CD4-positive, alpha-beta T cell treated with Interleukin-15 for 1 hour (primary cell): Measurements from ENCODE around the gene DENND1C.

Experiments
- DNase-seq: peaks from one replicate; pipeline ENCODE4 v3.0.0-alpha.2; 2020

DENND1C gene

GRCh38 chr19:6476155-6476895 is 5.3 kb downstream of the DENND1C start:
- peak; percentile 45 for DNase-seq

DNA sequence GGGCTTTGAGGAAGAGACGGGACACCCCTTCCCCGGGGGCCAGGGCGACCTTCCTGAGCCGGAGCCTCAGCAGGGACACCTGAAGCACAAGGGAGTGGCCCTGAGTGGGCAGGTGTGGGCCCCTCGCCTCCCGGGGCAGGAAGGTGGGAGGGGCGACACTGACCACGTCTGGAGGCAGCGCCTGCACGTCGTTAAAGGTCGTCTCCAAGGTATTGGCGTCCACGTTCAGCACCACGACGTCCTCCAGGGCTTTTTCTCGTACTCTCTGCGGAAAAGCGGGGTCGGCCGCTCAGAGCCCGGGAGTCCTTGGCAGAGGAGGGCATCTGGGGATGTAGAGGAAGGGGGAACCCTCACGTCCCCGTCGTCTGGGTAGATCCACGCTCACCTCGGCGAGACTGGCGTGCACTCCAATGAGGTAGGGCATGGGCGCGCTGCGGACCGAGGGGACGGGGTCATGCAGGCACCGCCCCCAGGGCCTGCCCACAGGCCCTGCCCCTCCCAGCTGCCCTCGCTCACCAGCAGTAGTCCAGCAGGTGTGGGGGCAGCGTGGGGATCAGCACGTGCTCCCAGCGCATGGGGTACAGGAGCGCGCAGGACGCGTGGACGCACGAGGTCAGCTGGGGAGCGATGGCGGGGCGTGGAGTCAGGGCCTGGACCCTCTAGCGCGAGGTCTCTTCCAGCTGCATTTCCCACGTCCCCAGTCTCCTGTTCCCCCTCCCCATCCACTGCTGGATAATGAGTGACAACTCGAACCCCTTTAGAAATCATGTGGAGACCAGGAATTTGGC is 6.1 kb downstream of the DENND1C start:
- DNase-seq: no peak

- DNase-seq: no peak
These were observed 7.9 kb downstream of the DENND1C start for GRCh38 chr19:6473647-6474046.

DNA sequence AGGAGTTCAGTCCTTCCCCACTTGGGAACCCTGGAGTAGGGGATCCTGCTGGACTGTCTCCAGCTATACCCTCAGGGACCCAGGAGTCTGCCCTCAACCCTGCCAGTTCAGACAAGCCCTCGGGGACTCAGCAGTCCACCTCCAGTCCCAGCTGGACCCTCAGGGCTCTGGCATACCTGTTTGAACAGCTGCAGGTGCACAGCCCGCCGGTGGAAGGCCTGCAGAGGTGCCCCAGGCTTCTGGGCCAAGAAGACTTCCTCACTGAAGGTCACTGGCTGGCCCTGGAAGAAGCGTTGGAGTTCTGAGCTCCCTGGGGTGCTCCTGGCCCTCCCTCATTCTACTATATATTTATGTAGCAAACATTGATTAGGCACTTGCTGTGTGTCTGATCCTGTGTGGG is 8.9 kb downstream of the DENND1C start:
- no peak for DNase-seq

GRCh38 chr19:6471076-6471475 is 10.5 kb downstream of the DENND1C start:
- DNase-seq: no peak

DNA sequence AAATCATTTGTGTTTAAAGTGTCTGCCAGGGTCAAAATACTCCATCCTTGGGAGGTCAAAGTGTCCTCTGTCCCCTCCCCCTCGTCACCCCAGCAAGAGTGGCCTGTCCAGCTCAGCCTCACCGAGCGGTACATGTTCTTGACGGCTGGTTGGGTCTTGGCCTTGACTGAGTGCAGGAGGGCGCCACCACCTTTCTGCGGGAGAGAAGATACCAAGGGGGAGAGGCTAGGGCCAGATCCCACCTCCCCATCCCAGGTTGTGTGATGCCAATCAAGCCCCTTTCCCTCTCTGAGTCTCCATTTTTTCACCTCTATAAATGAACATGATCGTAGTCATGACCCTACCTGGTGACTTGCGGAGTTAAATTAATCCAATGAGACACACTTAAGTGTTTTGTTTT is 11.4 kb downstream of the DENND1C start:
- no peak for DNase-seq

DNA sequence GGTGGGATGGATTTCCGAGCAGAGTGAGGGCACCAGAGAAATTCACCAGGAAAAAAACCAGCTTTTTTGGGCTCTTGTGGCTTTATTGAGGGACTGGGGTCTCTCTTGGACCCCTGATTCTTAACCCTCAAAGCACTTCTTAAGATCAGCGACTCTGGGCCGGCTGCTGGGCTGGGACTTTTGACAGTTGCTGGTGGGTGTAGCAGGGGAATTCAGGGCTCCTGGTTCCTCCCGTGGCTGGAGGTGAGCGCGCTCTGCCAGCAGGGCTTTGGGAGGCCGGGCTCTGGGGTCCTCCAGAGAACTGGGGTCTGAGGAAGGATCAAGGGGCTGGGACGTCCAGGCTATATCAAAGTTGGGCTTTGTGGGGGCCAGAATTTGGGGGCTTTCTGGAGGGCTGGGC is 14.2 kb downstream of the DENND1C start:
- DNase-seq: no peak

DNA sequence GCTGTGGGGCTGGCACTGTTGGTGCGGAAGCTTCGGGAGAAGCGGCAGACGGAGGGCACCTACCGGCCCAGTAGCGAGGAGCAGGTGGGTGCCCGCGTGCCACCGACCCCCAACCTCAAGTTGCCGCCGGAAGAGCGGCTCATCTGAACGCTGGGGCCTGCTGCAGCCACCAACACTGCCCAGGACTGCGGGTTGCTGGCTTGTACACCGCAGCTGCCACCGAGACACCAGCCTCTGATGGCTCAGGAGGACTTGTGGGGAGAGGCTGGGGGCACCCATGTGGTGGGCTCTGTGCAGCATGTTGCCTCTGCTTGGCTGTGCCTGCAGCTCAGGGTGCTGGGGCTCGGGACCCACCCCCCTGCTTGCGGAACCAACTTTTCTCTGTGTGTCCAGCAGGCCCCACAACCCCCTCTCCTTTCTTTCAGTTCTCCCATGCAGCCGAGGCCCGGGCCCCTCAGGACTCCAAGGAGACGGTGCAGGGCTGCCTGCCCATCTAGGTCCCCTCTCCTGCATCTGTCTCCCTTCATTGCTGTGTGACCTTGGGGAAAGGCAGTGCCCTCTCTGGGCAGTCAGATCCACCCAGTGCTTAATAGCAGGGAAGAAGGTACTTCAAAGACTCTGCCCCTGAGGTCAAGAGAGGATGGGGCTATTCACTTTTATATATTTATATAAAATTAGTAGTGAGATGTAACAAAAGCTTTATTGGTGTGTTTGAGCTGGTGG is 14.9 kb downstream of the DENND1C start:
- DNase-seq: no peak

DNA sequence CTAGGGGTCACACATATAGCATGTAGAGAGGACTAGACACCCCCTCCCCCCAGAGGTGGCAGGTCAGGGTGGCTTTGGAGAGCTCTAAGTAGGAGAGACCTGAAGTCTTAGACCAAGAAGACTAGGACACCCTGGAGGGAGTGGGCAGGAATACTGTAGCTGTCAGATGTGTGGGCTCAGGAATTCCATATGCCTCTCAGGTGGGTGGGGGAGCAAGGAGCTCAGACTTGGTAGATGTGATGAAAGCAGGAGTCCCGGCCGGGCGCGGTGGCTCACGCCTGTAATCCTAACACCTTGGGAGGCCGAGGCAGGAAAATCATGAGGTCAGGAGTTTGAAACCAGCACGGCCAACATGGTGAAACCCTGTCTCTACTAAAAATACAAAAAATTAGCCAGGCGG is 15.9 kb downstream of the DENND1C start:
- no peak for DNase-seq

GRCh38 chr19:6465006-6465405 is 16.6 kb downstream of the DENND1C start:
- no peak for DNase-seq

DNA sequence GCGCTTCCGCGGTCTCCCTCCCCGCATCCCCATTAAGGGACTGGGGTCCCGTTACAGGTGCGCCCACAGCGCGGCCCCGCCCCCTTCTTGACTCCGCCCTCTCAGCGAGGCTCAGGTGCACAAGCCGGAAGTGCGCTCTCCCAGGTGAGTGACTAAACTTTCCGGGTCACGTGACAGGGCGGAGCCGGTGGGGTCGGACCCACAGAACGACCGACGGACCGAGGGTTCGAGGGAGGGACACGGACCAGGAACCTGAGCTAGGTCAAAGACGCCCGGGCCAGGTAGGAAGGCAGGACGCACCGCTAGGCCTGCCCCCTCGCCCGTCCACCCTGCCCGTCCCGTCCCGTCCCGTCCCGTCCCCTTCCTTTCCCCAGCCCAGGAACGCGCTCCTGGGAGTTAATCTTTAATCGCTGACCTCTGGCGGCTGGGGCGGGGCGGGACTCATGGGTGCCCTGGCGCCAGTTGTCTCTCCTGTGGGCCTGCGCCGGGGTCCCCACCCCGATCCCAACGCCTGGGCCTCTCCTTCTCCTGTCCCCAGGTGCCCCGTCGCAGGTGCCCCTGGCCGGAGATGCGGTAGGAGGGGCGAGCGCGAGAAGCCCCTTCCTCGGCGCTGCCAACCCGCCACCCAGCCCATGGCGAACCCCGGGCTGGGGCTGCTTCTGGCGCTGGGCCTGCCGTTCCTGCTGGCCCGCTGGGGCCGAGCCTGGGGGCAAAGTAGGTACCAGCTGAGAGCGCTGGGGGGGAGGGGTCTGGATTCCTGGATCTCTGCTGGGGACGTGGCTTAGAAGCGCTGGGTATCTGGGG is 17.3 kb downstream of the DENND1C start, which contains the start of gene CRB3:
Gene CRB3, plus strand, starts transcription at position 202 of the 804 bp plus-strand sequence. Its CDS starts 431 bp downstream, at position 633.
- peak; percentile 65 for DNase-seq

DNA sequence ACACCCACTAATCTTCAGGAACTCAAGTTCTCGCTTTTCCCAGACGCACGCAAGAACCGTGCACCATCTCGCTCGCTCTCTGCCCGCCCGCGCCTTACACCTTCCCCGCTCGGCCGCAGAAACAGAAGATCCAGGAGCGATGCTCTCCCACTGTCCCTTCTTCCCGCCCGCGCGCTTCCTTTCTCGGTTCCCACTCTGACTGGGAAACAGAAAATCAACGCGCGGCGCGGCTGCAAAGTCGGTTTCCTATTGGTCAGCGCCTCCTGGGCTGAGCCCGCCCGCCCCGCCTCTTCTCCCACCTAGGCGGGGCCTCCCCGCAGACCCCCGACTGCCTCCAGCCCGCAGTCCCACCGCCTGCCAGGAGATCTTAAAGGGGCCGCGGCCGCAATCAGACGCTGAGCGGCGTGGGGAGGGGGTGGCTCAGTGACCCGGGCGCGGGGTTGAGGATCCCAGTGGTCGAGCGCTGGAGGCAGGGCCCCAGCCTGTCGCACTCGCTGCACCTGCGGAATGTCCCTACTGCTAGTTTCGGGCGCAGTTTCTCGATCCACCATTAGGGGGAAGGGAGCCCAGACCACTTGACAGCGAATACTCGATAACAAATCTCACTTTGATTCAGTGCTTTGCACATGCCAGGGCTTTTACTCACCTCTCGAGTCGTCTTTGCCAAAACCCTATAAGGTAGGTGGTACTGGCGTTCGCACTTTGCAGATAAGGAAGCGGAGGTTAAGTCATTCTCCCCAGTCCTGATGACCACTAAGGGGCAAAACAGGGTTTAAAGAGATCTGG is 21.3 kb downstream of the DENND1C start:
- peak; percentile 94 for DNase-seq

DNA sequence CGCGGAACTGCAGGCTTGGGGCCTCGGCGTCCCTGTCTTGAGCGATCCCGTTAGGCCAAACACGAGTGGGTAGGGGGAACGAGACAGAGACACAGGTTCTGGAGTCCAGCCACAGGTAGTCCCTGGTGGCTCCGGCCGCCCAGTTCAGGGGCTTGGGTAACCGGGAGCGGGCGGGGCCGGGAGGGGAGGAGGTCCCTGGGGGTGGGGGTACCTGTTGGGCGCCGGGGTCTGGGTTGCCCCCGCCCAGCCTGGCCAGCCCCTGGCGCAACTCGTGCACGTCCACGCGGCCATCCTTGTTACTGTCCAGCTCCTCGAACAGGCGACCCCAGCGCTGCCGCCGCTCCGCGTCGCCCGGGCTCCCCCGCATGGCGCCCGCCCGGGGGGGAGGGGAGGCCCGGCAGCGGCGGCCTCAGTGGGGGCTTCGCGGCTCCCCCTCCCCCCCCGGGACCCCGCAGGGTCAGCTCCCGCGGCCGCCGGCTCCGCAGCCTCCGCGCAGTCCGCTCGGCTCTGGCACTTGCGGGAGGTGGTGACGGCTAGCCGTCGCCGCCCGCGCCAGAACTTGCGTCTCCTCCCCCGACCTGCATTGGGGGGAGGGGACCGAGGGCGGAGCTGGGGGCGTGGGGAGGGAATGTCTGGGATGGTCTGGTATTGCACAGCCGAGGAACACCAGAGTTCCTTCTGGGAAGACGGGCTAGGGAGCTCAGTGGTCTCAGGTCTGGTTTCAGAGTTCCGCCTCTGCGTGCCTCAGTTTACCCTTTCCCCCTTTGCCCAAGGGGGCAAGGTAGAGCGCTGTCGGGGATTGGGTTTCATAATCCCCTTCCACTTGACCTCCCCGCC is 22.1 kb downstream of the DENND1C start, which contains the start of gene SLC25A23:
Gene SLC25A23, minus strand, starts transcription at position 531 of the 837 bp plus-strand sequence. Its CDS starts 164 bp downstream, at position 367.
- DNase-seq: peak; percentile 62

DNA sequence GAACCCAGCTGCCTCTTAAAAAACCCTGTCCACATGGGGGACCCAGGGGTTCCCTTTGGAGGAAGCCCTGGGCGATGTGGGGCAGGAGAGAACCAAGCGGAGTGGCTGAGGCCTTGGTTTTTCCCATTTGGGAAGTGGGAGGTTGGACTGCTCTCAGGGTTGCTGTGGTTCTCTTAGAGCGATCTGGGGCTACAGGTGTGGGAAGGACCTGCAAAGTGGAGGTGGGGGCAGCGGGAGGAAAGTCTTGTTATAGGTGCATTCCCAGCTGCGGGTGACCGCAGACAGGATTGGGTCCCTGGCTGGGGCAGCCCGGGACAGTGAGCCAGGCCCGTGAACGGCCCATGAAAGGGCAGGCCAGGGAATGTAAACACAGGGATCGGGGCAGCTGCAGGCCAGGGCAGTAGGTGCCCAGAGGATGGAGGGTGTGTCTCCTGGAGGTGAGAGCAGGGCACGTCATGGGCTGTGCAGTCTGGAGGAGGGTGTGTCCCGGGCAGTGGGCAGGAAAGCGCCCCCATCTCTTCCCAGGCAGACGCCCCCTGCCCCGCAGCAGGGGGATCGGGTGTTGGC is 22.8 kb downstream of the DENND1C start:
- DNase-seq: no peak

GRCh38 chr19:6457958-6458694 is 23.5 kb downstream of the DENND1C start:
- DNase-seq: no peak

DNA sequence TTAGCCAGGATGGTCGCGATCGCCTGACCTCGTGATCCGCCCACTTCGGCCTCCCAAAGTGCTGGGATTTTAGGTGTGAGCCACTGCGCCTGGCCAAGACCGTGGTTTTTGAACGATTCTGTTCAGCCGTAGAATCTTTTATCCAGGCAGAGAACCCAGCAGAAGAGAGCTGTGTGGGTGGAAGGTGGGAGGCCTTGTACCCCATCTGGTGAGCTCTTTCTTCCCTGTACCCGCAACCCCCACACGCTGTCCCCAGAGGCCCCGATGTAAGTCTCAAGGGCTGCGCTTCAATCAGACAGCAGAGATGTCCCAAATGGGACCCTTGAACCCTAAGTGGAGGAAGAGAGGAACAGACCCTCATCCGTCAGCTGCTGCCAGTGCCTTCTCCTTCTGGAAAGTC is 25.7 kb downstream of the DENND1C start:
- no peak for DNase-seq

GRCh38 chr19:6453951-6454565 is 27.5 kb downstream of the DENND1C start:
- DNase-seq: no peak

DNA sequence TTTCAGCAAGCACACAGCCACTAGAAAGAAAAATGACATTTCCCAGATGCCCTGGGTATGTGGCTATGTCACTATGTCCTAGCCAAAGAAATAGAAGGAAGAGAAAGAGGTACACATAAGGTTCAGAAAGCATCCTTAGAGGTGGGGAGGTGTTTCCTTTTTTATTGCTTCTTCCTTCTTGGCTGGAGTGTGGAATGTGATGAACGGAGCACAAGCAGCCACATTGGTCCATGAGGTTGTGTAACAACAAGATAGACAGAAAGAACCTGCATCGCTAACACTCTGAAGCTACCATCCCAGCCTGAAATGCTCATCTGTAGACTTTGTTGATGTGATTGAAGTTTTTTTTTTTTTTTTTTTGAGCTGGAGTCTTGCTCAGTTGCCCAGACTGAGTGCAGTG is 28.7 kb downstream of the DENND1C start:
- no peak for DNase-seq

GRCh38 chr19:6452223-6452614 is 29.4 kb downstream of the DENND1C start:
- DNase-seq: no peak
